GM19395 (cell line): ENCODE data around the gene KLF6.

Source experiments
- ATAC-seq: cut with Tn5 transposase; IDR thresholded peaks from one replicate; pipeline ENCODE4 v1.9.1; 2021; ENCODE audit warnings: mild to moderate bottlenecking, moderate library complexity; ENCODE audit not compliant: unreplicated experiment

The KLF6 gene

DNA sequence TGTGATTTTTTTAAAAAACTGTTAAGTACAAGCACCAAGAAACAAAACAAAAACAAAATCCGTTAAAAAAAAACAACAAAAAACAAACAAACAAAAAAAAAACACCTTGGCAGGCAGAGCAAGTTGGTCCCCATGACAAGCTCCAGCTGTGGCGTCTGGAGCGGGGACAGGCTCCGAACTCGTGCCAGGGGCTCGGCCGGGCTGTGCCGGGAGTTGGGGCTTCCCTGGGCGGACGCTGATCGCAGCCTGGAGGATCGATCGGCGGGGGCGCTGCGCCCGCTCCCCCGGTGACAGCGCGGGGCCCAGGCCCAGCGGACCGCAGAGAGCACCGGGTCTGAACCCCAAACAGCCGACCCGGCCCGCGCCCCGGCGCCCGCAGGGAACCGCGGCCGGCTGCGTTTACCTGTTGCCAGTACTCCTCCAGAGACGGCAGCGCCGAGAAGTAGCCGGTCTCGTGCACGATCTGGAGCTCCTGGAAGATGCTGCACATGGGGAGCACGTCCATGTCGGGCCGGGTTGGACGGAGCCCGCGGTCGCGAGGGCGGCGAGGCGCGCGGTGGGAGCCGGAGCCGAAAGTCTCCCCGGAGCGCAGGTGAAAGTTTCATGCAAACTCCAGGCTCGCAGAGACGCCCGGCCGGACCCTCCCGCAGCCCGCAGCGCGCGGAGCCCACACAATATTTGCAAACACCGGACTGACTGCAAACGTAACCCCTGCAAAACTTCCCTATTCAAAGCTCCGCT, at the start of gene KLF6:
Gene KLF6, minus strand, starts transcription at position 700 of the 741 bp plus-strand sequence. Its CDS starts 195 bp downstream, at position 505.
- ATAC-seq: peak; percentile 1

DNA sequence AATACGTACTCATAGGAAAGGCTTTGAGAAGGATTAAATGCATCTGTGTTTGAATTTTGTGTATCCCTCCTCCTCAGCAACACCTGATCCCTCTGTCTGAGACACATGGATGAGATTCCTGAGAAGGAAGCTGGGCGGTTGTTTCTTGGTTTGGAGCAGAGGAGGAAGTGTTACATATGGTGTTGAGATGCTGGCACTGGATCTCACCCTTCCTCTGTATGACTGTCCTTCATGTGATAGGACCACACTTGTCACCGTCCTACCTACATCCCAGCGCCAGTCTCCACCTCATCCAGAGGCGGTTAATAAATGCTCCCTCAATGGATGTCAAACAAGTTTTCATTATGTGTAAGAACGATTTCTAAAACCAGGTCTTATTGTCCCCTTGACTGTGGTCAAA, 49.4 kb upstream of the KLF6 start:
- ATAC-seq: no peak

DNA sequence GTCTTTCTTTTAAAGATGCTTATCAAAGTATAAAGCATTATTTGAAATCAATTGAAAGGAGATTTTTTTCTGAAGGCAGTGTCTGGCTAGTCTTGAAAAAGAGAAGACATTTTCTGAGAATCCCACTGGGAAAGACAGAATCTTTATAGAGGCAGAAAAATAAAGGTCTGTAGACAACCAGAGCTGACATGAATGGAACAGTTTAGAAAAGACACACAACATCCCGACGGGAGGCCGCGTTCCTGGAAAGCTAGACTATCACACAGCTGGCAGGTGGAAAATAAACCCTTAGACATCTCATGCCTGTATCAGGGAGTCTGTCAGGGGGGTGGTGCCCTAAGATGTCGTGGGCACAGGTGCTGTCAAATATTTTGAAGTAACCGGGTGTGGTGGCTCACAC, 48.0 kb upstream of the KLF6 start:
- no peak for ATAC-seq

DNA sequence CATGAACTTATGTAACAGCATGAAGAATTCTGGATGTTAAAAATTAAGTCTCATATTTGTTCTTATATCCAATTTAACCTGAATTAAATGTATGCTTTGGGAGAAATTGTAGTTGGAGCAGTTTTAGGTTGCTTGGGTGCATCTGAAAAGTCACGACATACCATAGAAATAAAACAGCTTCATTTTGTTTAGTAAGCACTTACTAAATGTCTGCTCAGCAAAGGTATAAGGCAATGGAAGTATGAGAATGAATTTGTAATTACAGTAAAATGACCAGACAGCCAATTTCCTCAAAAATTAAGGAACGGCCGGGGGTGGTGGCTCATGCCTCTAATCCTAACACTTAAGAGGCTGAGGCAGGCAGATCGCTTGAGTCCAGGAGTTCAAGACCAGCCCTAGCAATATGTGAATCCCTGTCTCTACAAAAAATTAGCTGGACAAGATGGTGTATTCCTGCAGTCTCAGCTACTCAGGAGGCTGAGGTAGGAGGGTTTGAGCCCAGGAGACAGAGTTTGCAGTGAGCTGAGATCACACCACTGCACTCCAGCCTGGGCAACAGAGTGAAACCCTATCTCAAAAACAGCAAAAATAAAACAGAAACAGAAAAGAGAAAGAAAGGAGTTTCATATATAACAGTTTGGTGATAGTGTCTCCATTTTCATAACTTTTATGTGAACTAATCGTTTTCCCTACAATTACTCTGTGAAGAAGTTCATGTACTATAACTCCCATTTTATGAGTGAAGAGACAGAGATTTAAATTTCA, 47.2 kb upstream of the KLF6 start:
- no peak for ATAC-seq

DNA sequence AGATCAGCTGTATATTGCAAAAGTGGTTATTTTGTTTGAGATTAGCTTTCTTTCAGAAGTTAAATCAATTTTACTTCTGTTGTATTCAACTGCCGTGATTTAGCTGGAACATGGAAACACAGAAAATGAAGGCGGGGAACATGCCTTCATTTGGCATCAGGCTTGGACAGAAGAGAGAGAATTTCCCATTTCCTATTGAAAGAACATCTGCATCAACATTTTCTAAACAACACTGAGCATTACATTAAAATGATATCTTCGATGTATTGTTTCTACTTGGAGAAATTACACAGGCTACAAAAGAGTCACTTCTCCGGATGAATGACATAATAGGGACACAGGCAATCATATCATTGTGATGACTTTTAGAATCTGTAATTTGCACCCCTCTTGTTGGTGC, 46.6 kb upstream of the KLF6 start:
- ATAC-seq: no peak

DNA sequence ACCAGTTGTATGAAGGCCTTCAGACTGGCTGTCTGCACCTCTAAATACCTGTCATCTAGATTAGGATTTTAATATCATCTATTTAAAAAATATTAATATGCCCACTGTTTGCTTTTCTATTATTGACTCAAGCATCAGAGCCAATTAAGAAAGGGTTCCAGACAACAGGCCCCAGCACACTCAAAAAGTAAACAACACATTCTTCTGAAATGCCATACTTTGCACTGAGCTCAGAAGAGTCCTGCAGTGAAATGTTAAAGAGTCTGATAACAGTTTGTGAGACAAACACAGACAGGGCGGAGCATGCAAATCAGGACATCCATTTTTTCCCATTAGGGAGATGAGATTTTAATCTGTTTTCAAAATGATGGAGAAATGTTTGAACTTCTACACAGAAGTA, 45.9 kb upstream of the KLF6 start:
- no peak for ATAC-seq

DNA sequence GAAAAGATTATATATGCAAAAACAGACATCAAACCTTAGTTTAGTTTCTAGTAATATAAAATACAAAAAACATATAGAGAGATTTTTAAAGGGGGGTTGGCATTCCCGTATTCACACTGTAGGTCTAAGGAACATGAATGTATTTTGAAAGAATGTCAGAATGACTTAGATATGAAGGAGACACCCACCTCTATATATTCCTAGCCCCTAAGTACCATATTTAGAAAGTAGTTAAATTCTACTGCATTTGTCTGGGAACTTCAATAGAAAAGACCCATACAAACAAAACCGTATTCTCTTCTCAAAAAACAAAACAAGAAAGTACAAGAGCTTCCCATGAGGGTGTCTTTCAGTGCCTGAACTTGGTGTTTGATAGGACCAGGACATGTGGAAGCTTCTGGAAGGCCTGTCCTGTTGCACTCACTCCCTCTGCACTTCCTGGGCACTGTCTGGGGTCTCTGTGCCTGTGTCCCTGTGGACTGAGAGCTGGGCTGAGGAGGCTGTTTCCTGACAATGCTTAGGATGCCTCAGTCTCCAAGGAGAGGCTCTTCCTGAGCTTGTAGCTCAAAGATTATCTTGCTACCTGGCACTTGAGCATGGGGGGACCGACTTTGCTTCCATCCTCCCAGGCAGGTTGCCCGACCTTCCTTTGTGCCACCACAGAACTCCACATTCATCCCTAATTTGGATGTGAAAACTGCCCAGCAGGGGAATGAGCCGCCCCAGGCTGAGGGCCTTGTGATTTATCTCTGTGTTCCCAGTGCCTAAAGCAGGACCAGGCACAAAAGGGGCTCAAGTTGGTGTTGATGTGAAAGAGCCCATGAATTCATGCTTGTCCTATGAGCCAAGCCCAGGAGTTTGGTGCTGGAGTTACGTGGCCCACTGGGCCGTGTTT, 44.4 kb upstream of the KLF6 start:
- ATAC-seq: no peak

DNA sequence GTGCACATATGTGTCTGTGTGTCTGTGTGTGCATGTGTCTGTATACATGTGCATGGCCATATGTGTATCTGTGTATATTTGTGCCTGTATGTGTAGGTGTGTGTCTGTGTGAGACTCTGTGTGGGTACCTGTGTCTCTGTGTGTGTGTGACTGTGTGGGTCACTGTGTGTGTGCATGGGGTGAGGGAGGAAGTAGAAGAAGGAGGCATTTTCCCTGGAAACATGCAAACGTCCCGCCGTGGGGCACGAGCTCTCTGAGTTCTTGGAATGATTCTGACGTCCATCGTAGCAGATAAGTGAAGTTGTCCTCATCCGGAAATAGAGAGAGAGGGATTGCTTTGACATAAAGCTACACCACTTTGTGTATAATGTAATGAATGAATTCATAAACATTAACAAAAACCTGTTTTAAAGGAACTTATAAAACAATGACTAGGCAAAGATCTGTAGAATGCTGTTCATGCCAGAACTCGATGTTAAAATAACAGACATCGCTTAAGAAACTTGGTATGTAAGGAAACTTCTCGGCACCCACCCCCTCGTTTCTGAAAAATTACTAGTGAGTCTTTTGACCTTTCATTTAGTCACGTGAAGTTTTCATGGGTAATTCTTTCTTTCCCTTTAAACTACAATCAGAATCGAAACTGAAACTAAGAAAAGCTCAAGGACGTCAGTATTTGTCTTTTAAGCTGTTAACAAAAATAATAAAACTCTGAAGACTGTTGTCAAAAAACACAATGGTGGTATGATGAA, 43.6 kb upstream of the KLF6 start:
- ATAC-seq: peak; percentile 45

DNA sequence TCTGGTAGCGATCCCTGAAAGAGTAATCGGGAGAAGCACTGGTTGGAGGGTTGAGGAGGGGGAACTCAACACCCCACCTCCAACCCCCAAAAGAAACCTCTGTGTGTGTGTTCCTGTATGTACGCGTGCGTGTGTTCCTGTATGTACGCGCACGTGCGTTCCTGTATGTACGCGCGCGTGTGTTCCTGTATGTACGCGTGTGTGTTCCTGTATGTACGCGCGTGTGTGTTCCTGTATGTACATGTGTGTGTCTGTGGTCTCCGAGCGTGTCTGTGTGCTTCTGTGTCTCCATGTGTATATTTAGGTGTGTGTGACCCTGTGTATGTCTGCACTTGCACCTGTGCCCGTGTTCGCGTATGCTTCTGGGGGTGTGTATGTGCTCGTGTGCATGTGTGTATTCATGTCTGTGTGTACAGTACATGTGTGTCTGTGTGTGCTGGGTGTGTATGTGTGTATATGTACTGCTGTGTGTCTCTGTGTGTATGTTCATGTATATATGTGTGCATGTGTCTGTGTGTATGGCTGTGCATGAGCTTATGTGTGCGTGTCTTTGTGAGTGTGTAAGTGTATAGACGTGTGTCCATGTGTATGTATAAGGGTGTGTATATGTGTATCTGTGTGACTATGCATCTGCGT, 42.9 kb upstream of the KLF6 start:
- ATAC-seq: no peak

DNA sequence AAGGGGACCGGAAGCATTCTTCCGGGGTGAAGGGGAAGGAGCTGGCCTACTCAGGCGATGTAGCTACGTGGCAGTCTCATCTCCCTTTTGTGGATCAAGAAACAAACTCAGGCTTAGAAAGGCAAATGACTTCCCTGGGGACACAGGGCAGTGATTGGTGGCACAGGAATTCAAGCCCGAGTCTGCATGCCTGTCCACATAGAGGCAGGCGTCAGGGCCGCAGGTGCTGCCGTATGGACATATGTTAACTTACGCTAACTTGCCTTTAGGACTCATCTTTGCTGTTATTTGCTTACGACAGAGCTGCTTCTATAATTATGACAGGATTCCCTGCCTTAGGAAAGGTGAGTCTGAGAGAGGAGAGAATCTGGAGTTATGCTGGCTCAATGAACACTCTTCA, 42.3 kb upstream of the KLF6 start:
- ATAC-seq: no peak

DNA sequence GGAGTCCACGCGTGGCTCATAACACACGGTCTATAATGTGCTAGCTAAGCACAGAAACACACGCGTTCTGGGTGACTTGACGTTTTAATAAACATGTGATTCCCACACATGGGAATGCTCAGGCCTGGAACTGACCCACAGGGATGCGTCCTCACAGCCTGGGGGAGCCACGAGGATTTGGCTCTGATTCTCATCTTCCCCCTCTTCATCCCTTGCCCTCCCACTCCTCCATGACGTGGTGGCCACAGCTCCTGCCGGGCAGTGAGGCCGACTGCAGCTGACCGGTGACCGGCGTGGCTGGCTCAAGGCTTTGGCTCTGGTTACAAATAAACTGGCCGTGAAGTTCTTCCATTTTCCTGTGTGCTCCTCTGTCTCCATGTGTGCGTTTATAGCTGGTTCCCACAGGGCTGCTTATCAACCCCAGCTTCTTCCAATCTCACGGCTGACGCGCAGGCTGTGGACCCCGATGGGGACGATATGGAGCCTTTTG, 40.9 kb upstream of the KLF6 start:
- ATAC-seq: no peak

DNA sequence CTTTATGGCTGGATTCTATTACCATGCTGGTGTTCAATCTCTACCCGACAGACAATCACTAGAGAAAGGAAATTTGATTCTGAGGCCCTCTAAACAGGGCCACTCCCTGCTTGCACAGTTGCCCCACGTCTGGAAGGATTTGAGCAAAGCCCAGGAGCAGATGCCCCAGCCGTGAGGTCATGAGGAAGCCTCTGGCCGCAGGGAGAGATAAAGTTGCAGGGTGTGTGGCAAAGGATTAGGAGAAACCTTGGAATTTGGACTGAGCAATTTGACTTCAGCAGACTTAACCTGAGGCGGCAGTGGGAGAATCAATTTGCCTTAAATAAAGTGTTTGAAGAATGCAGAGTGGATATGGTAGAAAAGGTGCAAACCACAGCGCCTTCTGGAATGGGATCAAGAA, 40.2 kb upstream of the KLF6 start:
- no peak for ATAC-seq

DNA sequence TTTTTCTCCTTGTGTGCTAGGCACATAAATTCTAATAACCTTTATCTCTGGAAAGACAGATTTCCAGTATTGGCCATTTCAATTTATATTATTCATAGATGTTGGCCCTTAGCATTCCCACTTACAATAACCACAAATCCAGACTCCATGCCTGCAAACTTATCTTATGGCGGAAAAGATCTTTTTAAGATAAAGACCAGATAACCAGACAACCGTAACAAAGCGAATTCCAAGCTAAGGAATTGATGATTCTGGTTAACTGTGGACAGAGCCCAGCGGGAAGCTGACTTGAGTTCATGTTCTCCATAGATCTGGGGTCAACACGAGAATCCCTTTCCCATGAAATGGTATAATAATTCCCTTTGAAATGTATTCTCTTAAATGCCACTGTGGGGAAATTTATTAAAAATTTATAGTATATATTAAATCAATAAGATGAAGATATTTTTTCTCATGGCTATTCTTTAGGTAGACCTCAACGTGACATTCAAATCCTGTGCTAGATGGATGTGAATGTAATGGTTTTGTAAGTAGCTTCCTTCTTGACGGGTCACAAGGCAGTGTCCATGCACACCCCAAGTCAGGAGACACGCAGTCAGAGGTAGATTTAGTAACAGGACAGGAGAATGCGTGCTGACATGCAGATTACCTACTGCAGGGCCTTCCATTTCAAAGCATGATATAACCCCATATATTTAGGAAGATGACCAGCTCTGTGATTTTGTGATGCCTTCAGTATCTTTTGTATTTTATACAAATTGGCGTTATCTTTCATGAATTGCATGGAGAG, 37.7 kb upstream of the KLF6 start:
- ATAC-seq: no peak

DNA sequence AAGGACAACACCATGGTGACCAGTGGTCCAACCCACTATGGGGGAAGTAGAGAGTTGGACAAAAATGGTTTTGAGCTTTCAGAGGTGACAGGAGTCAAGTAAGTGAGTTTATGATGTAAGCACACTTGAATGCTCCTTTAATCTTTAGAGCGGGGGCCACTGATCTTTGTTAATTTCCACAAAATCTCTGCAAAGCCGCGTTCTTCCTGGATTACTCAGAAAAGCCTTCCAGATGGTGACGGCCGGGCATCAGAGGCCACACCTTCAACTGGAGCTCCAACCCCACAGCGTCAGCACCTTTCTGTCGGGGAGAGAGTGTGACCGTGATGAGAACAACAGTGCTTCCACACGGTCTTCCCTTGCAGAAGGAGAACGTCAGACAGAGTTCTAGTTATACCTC, 35.2 kb upstream of the KLF6 start:
- no peak for ATAC-seq

DNA sequence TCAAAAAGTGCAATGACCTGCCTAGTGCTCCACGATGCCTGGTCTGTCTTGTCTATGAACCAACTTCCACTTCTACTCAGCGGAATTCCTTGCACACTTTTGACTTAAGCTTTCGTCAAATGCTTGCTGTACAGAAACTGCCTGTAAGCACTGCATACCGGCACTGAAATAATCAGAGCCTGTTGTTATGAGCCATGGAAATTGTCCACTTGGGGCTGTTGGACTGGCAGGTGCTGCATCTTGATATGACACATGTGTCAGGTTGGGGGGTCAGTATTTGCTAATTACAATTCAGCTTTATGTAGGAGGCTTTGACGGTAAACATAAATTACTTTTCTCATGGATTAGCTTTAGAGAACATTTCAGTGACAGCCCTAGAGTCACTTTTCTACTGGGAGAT, 32.0 kb upstream of the KLF6 start:
- ATAC-seq: no peak

DNA sequence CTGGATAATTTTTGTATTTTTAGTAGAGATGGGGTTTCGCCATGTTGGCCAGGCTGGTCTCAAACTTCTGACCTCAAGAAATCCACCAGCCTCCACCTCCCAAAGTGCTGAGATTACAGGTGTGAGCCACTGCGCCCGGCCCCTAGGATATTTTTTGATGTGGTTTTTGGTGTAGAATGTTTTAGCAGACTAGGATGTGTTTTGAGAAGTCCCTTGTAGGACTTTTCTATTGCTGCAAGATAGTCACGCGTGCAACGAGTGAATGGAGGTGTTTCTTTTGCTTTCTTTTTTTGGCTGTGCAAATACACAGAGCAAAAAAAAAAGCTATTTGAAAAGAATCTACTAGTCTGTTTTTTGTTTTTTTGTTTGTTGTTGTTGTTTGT, 29.8 kb upstream of the KLF6 start:
- no peak for ATAC-seq

DNA sequence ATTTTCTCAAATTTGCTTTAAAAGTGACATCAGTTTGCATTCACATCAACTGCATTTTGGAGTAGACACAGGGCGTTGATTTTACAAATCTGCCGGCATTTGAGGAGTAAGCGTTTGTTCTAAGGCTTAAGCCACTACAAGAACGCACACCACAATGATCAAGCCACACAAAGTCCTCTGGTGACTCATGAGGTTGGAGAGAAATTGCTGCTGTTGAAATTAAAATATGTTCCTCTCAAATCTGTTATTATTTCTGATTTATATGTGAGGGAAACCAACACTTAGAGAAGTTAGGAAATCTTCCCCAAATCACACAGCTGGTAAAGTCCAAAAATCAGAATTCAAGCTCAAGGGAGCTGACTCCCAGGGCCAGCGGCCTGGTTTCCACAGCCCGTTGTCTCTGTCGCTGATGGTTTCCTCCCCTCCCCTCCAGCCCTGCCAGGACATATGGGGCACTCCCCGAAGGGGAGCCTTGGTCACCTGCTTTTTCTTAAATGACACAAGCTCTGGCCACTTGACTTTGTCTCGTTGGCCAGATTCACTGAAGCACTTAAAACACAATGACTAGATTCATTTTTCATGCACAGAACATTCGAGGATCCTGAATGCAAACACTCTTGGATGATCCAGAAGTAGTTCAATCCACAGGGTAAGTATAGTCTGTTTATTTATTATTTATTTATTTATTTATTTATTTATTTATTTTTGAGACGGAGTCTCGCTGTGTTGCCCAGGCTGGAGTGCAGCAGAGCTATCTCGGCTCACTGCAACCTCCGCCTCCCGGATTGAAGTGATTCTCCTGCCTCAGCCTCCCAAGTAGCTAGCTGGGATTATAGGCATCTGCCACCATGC, 29.2 kb upstream of the KLF6 start:
- ATAC-seq: no peak

DNA sequence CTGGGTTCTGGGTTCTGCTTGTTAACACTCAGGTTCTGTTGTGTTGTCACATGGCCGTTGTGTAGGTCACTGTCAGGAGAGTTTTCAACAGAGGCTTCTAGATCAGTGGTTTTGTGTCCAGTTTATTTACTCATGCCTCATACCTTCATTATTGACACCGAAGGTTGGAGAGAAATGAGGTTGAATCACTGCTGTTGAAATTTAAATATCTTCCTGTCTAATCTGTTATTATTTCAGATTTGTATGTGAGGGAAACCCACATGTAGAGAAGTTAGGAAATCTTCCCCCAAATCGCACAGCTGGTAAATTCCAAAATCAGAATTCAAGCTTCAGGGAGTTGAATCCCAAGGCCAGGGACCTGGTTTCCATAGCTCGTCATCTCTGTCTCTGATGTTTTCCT, 28.3 kb upstream of the KLF6 start:
- no peak for ATAC-seq
